Ovary (tissue), 3 donors: ENCODE measurements around the gene DPH6.

Source experiments
- EP300 ChIP-seq: sonication (generic); formaldehyde crosslinking; IDR thresholded peaks from one replicate; pipeline ENCODE4 v1.6.1; 2017; ENCODE audit warnings: antibody characterized with exemption
- POLR2A ChIP-seq: fragments of 450-650 bp; IDR thresholded peaks from one replicate; pipeline ENCODE4 v1.6.1; 2017; ENCODE audit warnings: antibody characterized with exemption, mild to moderate bottlenecking, moderate library complexity
- TF ChIP-seq, protein P1 (sequence below), 3 donors: fragments of 450-650 bp in 2 of 3; fragments of 200-600 bp in 1 of 3; IDR thresholded peaks; one replicate each; pipeline versions ENCODE4 v1.5.1 to v1.8.0; 2016 to 2022; ENCODE audit warnings: antibody characterized with exemption in 3 of 3, mild to moderate bottlenecking in 1 of 3
- donor health status: DM: no; HTN: no; CAD: no.

- TF ChIP-seq, protein P1, sequence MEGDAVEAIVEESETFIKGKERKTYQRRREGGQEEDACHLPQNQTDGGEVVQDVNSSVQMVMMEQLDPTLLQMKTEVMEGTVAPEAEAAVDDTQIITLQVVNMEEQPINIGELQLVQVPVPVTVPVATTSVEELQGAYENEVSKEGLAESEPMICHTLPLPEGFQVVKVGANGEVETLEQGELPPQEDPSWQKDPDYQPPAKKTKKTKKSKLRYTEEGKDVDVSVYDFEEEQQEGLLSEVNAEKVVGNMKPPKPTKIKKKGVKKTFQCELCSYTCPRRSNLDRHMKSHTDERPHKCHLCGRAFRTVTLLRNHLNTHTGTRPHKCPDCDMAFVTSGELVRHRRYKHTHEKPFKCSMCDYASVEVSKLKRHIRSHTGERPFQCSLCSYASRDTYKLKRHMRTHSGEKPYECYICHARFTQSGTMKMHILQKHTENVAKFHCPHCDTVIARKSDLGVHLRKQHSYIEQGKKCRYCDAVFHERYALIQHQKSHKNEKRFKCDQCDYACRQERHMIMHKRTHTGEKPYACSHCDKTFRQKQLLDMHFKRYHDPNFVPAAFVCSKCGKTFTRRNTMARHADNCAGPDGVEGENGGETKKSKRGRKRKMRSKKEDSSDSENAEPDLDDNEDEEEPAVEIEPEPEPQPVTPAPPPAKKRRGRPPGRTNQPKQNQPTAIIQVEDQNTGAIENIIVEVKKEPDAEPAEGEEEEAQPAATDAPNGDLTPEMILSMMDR (IDR thresholded peaks at IDR 0.05): no peak
- TF ChIP-seq EP300: no peak
- TF ChIP-seq POLR2A: no peak
Observed at GRCh38 chr15:35437157-35437556, 108.8 kb downstream of the DPH6 start.
